ENCODE data around the gene TCF7L2.

The TCF7L2 gene

GRCh38 chr10:113176652-113177155 is 226.7 kb downstream of the TCF7L2 start:
- Histone ChIP-seq H3K79me2 (ENCODE audit: control insufficient read depth, low read length) (no peaks in the 10 kb centered on the region), H4K20me1 (ENCODE audit: control insufficient read depth, insufficient read depth, low read depth, low read length) (no peaks in the 10 kb centered on the region), H3K27ac (ENCODE audit: low read depth, low read length) (no peak overlapping the region), H3K9me2 (replicated peaks; ENCODE audit: control insufficient read depth, low read length) (no peaks in the 10 kb centered on the region), H3K4me2 (ENCODE audit: low read length) (no peak overlapping the region), H3K9me3 (ENCODE audit: control insufficient read depth, insufficient read depth, low read length) (no peaks in the 10 kb centered on the region), H3K4me1 (ENCODE audit: control insufficient read depth, low read length) (no peaks in the 10 kb centered on the region), H3K27me3 (ENCODE audit: control insufficient read depth, low read length) (peaks cover 5% of the 10 kb centered on the region; the same call in 1 of the 2 replicates), H3K4me3 (ENCODE audit: low read length) (no peak overlapping the region), H3K36me3 (ENCODE audit: control insufficient read depth, low read length) (no peaks in the 10 kb centered on the region), H3F3A (ENCODE audit: control insufficient read depth, insufficient read depth) (no peaks in the 10 kb centered on the region)
- TF ChIP-seq EZH2phosphoT487 (IDR thresholded peaks at IDR 0.05; ENCODE audit: borderline replicate concordance, low read length) (no peak), CTCF (IDR thresholded peaks at IDR 0.05; ENCODE audit: low read depth, low read length, poor library complexity, severe bottlenecking) (no peak)

DNA sequence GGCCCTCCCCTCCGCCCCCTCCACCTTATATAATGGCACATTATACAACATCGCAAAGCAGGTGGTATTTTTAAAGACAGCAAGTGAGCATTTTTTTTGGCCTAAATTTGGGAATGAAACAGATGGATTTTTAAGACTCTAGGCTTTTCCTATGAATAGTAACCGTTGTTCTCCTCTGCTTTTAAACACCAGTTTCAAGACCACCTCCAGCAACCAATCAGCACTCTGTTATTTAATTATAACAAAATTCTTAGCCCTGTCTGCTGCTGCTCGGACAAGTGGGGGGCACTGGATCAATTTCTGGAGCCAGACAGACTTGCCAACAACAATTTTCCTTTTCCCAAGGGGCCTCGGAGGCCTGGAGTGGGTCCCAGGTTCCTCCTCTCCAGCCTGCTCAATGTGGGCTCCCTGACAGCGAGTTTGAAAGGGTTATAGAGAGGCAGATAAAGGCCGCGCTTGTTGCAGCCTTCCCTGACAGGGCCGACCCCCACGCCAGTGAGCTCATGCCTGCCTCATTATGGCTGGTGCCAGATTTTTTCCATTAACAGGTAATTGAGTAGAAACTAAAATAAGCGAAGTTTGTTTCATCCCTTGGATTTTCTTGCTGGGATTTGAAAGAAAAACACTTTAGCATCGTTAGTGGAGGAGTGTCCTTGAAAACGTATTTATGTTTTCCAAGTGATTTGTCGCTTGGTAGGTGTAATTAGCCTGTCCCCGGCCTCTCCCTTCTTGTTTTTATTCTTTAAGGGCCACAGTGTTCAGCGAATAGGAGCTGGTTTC is 227.3 kb downstream of the TCF7L2 start:
- Histone ChIP-seq H3K79me2 (ENCODE audit: control insufficient read depth, low read length) (no peaks in the 10 kb centered on the region), H3K4me1 (ENCODE audit: control insufficient read depth, low read length) (no peaks in the 10 kb centered on the region), H3K36me3 (ENCODE audit: control insufficient read depth, low read length) (no peaks in the 10 kb centered on the region), H3K4me3 (ENCODE audit: low read length) (no peak overlapping the region), H3K27ac (ENCODE audit: low read depth, low read length) (no peak overlapping the region), H3F3A (ENCODE audit: control insufficient read depth, insufficient read depth) (no peaks in the 10 kb centered on the region), H3K9me2 (replicated peaks; ENCODE audit: control insufficient read depth, low read length) (no peaks in the 10 kb centered on the region), H3K27me3 (ENCODE audit: control insufficient read depth, low read length) (peaks cover 5% of the 10 kb centered on the region; the same call in 1 of the 2 replicates), H3K4me2 (ENCODE audit: low read length) (no peak overlapping the region), H3K9me3 (ENCODE audit: control insufficient read depth, insufficient read depth, low read length) (no peaks in the 10 kb centered on the region), H4K20me1 (ENCODE audit: control insufficient read depth, insufficient read depth, low read depth, low read length) (no peaks in the 10 kb centered on the region)
- no peak for TF ChIP-seq EZH2phosphoT487 (IDR thresholded peaks at IDR 0.05; ENCODE audit: borderline replicate concordance, low read length)
- no peak for TF ChIP-seq CTCF (IDR thresholded peaks at IDR 0.05; ENCODE audit: low read depth, low read length, poor library complexity, severe bottlenecking)

- Histone ChIP-seq H3K27me3 (ENCODE audit: control insufficient read depth, low read length) (peaks cover 5% of the 10 kb centered on the region; the same call in 1 of the 2 replicates), H3K4me1 (ENCODE audit: control insufficient read depth, low read length) (no peaks in the 10 kb centered on the region), H4K20me1 (ENCODE audit: control insufficient read depth, insufficient read depth, low read depth, low read length) (no peaks in the 10 kb centered on the region), H3F3A (ENCODE audit: control insufficient read depth, insufficient read depth) (no peaks in the 10 kb centered on the region), H3K79me2 (ENCODE audit: control insufficient read depth, low read length) (no peaks in the 10 kb centered on the region), H3K9me2 (replicated peaks; ENCODE audit: control insufficient read depth, low read length) (no peaks in the 10 kb centered on the region), H3K36me3 (ENCODE audit: control insufficient read depth, low read length) (no peaks in the 10 kb centered on the region), H3K4me3 (ENCODE audit: low read length) (no peak overlapping the region), H3K27ac (ENCODE audit: low read depth, low read length) (no peak overlapping the region), H3K4me2 (ENCODE audit: low read length) (no peak overlapping the region), H3K9me3 (ENCODE audit: control insufficient read depth, insufficient read depth, low read length) (no peaks in the 10 kb centered on the region)
- no peak for TF ChIP-seq CTCF (IDR thresholded peaks at IDR 0.05; ENCODE audit: low read depth, low read length, poor library complexity, severe bottlenecking)
- no peak for TF ChIP-seq EZH2phosphoT487 (IDR thresholded peaks at IDR 0.05; ENCODE audit: borderline replicate concordance, low read length)
Observed at GRCh38 chr10:113177936-113178335, 227.9 kb downstream of the TCF7L2 start.

All from DOHH2 (cell line).